Stimulated activated CD4-positive, alpha-beta T cell treated with anti-CD3 and anti-CD28 coated beads, Interleukin-15, amount 100 ng/mL, for 1 hour (primary cell): ENCODE data around the gene FBXW11.
"Not testable (repeated sequence)": the region's sequence is repeated elsewhere in the genome, so short reads cannot be mapped to it uniquely, and the experiment has no call there.

Experiments
- DNase-seq, 2 donors: peaks; one replicate each; pipeline ENCODE4 v3.0.0-alpha.2; 2020; ENCODE audit warnings: low read depth in 1 of 2, low spot score in 1 of 2

The FBXW11 gene

GRCh38 chr5:171986772-171987171, 19.7 kb downstream of the FBXW11 start:
- DNase-seq, result no peak

GRCh38 chr5:171984748-171985419, 21.6 kb downstream of the FBXW11 start:
- no peak for DNase-seq

GRCh38 chr5:171981847-171982246, 24.6 kb downstream of the FBXW11 start:
- DNase-seq, result no peak

GRCh38 chr5:171980792-171981191, 25.6 kb downstream of the FBXW11 start:
- no peak for DNase-seq

- no peak for DNase-seq
These were observed 26.8 kb downstream of the FBXW11 start for GRCh38 chr5:171979606-171980005.

GRCh38 chr5:171978519-171978918, 27.9 kb downstream of the FBXW11 start:
- no peak for DNase-seq

GRCh38 chr5:171978016-171978415, 28.4 kb downstream of the FBXW11 start:
- no peak for DNase-seq

- DNase-seq, result not testable (repeated sequence)
These were observed 29.0 kb downstream of the FBXW11 start for GRCh38 chr5:171977244-171977950.

- DNase-seq, result no peak
These were observed 30.4 kb downstream of the FBXW11 start for GRCh38 chr5:171975877-171976667.

GRCh38 chr5:171975262-171975876, 31.1 kb downstream of the FBXW11 start:
- DNase-seq, result no peak

GRCh38 chr5:171970826-171971225, 35.6 kb downstream of the FBXW11 start:
- DNase-seq, result no peak

- DNase-seq, result no peak
These were observed 37.1 kb downstream of the FBXW11 start for GRCh38 chr5:171969288-171969880.

GRCh38 chr5:171968531-171968930, 37.9 kb downstream of the FBXW11 start:
- no peak for DNase-seq

GRCh38 chr5:171966964-171967363, 39.5 kb downstream of the FBXW11 start:
- DNase-seq, result no peak

- DNase-seq, result no peak
These were observed 40.2 kb downstream of the FBXW11 start for GRCh38 chr5:171966270-171966669.

GRCh38 chr5:171965745-171966144, 40.7 kb downstream of the FBXW11 start:
- DNase-seq, result no peak

- no peak for DNase-seq
These were observed 43.0 kb downstream of the FBXW11 start for GRCh38 chr5:171963416-171963815.

GRCh38 chr5:171961117-171961516, 45.3 kb downstream of the FBXW11 start:
- no peak for DNase-seq

GRCh38 chr5:171957591-171958251, 48.7 kb downstream of the FBXW11 start:
- DNase-seq, result no peak

- no peak for DNase-seq
These were observed 49.4 kb downstream of the FBXW11 start for GRCh38 chr5:171956887-171957495.
